SK-N-SH treated with all-trans-retinoic acid at 6 μM for 48 hours (cell line): Measurements from ENCODE around the gene ARHGAP18.

Source experiments
- ESRRG ChIP-seq: fragments of 250-450 bp; sonication (Bioruptor Pico); IDR thresholded peaks from 2 replicates; pipeline ENCODE4 v1.6.1; 2021; ENCODE audit warnings: mild to moderate bottlenecking
- GLIS3 ChIP-seq: fragments of 250-450 bp; sonication (Bioruptor Pico); IDR thresholded peaks from 2 replicates; pipeline ENCODE4 v1.5.0; 2020; ENCODE audit warnings: mild to moderate bottlenecking, moderate library complexity
- SNAI2 ChIP-seq: fragments of 250-450 bp; sonication (Bioruptor Pico); IDR thresholded peaks from 2 replicates; pipeline ENCODE4 v1.5.0; 2020; ENCODE audit warnings: mild to moderate bottlenecking, moderate library complexity
- ZC3H10 ChIP-seq: fragments of 250-450 bp; sonication (Bioruptor Pico); IDR thresholded peaks from 2 replicates; pipeline ENCODE4 v1.5.1; 2021; ENCODE audit warnings: mild to moderate bottlenecking, moderate library complexity
- TF ChIP-seq, protein P1 (sequence below): fragments of 250-450 bp; sonication (Bioruptor Pico); IDR thresholded peaks from 2 replicates; pipeline ENCODE4 v1.8.0; 2021; ENCODE audit warnings: low read depth, mild to moderate bottlenecking, moderate library complexity, borderline replicate concordance
- TF ChIP-seq, protein P2 (sequence below): fragments of 250-450 bp; sonication (Bioruptor Pico); IDR thresholded peaks from 2 replicates; pipeline ENCODE4 v1.8.0; 2020; ENCODE audit warnings: mild to moderate bottlenecking, moderate library complexity, borderline replicate concordance

DNA sequence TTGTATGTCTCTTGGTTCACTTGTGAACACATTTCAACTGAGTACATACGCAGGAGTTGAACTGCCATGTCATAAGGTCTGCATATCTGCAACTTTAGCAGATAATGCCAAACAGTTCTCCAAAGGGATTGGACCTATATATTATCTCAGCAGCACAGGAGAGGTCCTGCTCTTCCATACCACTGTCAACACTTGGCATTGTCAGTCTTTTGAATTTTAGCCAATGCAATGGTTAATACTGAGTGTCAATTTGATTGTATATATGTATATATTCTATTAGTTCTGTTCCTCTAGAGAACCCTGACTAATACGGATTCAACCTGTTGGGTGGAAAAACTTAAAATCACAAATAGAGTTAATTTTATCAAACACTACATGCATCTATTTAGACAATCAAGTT, 26.1 kb upstream of the ARHGAP18 start:
- TF ChIP-seq, protein P1, sequence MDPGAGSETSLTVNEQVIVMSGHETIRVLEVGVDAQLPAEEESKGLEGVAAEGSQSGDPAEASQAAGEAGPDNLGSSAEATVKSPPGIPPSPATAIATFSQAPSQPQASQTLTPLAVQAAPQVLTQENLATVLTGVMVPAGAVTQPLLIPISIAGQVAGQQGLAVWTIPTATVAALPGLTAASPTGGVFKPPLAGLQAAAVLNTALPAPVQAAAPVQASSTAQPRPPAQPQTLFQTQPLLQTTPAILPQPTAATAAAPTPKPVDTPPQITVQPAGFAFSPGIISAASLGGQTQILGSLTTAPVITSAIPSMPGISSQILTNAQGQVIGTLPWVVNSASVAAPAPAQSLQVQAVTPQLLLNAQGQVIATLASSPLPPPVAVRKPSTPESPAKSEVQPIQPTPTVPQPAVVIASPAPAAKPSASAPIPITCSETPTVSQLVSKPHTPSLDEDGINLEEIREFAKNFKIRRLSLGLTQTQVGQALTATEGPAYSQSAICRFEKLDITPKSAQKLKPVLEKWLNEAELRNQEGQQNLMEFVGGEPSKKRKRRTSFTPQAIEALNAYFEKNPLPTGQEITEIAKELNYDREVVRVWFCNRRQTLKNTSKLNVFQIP (CRISPR knock-in tag) = no peak
- TF ChIP-seq SNAI2 (CRISPR knock-in tag) (no peak), GLIS3 (CRISPR knock-in tag) (no peak), ZC3H10 (no peak), ESRRG (CRISPR knock-in tag) (no peak)
- TF ChIP-seq, protein P2, sequence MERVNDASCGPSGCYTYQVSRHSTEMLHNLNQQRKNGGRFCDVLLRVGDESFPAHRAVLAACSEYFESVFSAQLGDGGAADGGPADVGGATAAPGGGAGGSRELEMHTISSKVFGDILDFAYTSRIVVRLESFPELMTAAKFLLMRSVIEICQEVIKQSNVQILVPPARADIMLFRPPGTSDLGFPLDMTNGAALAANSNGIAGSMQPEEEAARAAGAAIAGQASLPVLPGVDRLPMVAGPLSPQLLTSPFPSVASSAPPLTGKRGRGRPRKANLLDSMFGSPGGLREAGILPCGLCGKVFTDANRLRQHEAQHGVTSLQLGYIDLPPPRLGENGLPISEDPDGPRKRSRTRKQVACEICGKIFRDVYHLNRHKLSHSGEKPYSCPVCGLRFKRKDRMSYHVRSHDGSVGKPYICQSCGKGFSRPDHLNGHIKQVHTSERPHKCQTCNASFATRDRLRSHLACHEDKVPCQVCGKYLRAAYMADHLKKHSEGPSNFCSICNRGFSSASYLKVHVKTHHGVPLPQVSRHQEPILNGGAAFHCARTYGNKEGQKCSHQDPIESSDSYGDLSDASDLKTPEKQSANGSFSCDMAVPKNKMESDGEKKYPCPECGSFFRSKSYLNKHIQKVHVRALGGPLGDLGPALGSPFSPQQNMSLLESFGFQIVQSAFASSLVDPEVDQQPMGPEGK (CRISPR knock-in tag) = no peak
